Activated CD8-positive, alpha-beta memory T cell treated with anti-CD3 and anti-CD28 coated beads for 36 hours (primary cell): Measurements from ENCODE around the gene EFL1. TPM values are rescaled to one million over a fixed set of nuclear protein-coding genes. Genes with fewer than 3 reads are reported as not detected.

Experiments used
- CTCF ChIA-PET: fragments of 350-600 bp; sonication (Branson Sonifier 250); formaldehyde crosslinking; loops from one replicate; lab custom pipeline; 2021; ENCODE audit warnings: antibody characterized with exemption; lab: Charles Lee
- POLR2A ChIA-PET: fragments of 350-600 bp; sonication (Branson Sonifier 250); formaldehyde crosslinking; loops from one replicate; lab custom pipeline; 2021; ENCODE audit warnings: antibody characterized with exemption; lab: Charles Lee
- total RNA-seq, 2 experiments: library from RNA; stranded (reverse); gene quantifications; one replicate each; pipeline ENCODE4 v1.2.3, GENCODE V29; 2021

EFL1 gene
- total RNA-seq, 2 experiments from 2014 or later = 23.3 to 24.8 TPM

GRCh38 chr15:82174471-82175235 lies 87.9 kb downstream of the EFL1 start:
- CTCF ChIA-PET = no interaction called here
- POLR2A ChIA-PET = no interaction called here

DNA sequence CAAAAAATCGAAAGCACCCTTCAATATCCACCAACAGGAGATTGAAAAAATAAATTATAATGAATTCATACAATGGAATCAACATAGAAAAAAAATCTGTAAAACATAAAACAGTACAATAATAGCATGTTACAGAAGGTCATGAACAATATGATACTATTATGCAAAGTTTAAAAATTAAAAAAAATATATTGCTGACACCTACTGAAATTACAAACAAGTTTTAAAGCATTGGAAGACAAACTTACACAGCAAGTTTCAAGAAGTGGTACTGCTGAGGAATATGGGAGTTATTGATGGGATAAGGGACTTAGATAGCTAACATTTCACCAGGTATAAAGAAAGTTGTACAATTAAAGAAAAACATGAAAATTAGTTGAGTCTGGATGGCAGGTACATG lies 89.4 kb downstream of the EFL1 start:
- ChIA-PET CTCF (no interaction called here), POLR2A (no interaction called here)

DNA sequence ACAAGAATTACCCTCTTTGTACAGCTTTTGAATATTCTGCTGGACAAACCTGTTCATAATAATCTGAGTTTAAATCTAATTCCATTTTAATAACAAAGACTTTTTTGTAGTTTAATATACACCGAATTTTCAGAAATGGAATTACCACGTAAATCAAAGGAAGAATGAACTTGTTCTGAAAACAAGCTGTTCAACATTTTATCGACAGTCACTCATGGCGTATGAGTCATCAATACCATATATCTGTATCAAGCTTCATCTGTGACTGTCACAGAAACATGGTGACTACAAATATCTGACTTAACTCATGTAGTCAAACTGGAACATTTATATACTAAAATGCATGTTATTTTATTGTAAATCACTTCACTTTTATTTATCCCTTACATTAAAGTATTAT lies 90.0 kb downstream of the EFL1 start:
- CTCF ChIA-PET = no interaction called here
- POLR2A ChIA-PET = interaction anchor here (0.6 kb wide), 1 partner anchor 1192 kb away, joined by 6 read pairs; no protein-coding TSS in a partner anchor

DNA sequence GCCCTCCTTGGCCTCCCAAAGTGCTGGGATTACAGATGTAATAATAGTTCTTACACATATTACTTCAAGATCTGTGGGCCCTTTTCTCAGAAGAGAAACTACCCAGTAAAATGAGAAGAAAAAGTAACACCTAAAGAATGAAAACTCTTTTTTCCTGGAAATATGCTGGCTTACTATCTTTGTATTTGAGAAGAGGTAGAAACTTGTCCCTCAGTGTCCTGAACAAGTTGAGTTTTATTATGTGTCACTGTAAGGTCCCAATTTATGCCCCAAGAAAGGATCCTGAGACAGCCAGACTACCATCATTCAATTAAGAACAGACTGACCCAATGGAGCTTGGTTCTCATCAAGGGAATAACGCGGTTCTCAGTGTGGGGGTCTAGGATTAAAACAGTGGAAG lies 93.8 kb downstream of the EFL1 start:
- ChIA-PET CTCF (no interaction called here), POLR2A (no interaction called here)

- ChIA-PET POLR2A (no interaction called here), CTCF (no interaction called here)
These were observed 94.2 kb downstream of the EFL1 start for GRCh38 chr15:82168296-82168695.

GRCh38 chr15:82165948-82166376 lies 96.6 kb downstream of the EFL1 start:
- CTCF ChIA-PET = no interaction called here
- POLR2A ChIA-PET = no interaction called here

DNA sequence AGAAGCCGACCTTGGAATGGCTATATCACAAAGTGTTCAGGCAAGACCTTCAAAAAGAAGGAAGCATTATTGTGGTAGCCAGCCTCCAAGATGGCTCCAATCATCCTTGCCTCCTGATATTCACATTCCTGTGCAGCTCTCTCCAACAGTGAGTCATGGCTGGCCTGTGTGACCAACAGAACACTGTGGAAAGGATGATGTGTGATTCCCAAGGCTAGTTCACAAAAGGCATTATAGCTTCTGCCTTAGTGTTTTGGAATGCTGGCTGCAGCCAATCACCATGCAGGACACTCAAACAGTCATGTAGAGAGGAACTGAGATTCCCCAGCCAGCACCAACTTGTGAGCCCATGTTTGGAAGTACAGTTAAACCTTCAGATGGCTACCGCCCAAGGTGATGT lies 102.6 kb downstream of the EFL1 start:
- POLR2A ChIA-PET = no interaction called here
- CTCF ChIA-PET = no interaction called here

DNA sequence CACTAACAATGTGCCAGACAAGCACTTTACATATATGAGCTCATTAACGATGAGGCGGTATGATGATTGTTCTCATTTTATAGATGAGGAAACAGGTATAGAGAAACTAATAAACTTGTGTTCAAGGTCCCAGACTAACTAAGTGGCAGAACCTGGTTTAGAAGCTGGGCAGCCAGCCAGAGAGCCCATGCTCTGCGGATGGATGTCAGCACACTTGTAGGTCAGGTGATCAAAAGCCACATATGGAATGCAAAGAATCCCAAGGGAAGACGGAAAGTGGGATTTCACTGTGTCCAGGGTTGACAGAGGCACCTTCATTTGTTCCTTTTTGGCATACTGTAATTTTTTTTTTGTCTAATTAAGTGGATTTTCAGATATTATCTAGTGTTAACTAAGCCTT lies 103.7 kb downstream of the EFL1 start:
- CTCF ChIA-PET = interaction anchor here (0.7 kb wide), 1 partner anchor 15 kb away, joined by 3 read pairs; no protein-coding TSS in a partner anchor

DNA sequence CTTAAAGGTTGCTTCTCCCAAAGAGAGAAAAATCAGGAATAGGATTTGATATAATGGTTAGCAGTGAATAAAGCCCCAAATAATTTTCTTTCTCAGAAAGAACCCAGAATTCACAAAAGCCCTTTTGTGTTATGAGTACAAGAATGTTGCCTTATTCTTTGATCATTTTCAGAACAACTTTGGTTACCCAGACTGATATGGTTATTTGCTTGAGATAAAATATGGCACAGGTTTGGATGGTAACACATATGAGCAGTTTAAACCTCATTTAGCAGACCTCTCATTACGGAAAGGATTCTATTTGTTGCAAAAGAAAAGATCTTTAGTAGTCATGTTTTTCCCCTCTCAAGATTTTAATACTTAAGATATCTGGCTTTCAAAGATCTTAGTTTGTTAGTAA lies 111.9 kb downstream of the EFL1 start:
- ChIA-PET POLR2A (no interaction called here), CTCF (no interaction called here)

More for the DNA sequence above, 103.7 kb downstream of the EFL1 start:
- POLR2A ChIA-PET = no interaction called here

- CTCF ChIA-PET = no interaction called here
- POLR2A ChIA-PET = no interaction called here
These were observed 115.5 kb downstream of the EFL1 start for GRCh38 chr15:82146990-82147461.

- POLR2A ChIA-PET = no interaction called here
- CTCF ChIA-PET = interaction anchor here (0.7 kb wide), 2 partner anchors 19 to 38 kb away, joined by 3 read pairs; no protein-coding TSS in a partner anchor
These were observed 116.0 kb downstream of the EFL1 start for GRCh38 chr15:82146576-82146975.

DNA sequence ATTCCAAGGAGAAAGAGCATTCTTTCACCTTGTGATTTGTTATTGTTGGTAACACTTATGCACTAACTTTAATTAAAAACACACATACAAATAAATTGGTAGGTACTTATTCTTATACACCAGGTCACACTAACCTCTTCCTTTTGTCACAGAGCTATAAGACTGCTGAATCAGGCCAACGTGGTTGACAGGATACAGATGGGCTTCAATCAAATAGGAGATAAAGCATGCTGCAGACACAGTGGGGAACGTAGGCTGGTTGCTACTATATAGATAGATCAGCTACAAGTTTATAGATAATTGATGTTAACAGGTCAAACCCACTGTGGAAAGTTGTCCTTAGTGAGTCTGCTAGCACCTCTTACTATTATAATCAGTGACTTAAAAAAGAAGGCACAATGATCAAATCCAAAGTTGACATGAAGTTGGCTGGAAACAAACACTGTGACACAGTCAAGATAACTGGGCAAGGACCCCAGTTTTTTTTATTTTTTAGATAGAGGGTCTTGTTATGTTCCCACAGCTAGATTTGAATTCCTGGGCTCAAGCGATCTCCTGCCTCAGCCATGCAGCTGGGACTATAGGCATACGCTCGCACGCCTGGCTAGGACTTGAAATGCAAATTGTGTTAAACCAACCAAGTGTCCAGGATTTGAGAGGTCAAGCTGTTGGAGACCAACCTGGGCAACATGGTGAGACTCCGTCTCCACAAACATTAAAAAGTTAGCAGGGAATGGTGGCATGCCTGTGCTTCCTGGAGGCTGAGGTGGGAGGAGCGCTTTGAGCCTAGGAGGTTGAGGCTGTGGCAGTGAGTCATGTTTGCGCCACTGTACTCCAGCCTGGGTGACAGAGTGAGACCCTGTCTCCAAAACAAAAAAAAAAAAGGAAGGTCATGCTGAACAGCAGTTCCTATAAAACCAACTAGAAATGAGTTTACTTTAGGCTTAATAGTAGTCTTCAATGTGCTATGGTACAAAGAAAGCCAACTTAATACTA lies 118.8 kb downstream of the EFL1 start:
- ChIA-PET CTCF (interaction anchor here (0.6 kb wide), 1 partner anchor 16 kb away, joined by 3 read pairs; no protein-coding TSS in a partner anchor), POLR2A (no interaction called here)

DNA sequence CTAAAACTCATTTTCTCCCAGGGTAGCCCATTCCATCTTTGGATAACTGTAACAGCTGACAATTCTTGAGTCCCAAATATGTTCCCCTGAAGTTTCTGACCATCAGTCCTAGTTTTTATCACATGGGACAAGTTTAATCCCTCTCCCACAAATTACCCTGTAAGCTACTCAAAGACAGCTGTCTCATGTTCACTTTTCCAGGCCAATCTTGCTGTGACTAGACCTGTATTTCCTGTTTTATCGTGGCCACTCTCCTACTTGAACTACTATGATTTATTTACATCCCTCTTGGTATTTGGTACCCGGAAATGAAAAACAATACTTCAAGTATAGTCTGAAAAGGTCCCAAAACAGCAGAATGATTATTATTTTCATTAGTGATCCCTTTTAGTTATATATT lies 121.6 kb downstream of the EFL1 start:
- POLR2A ChIA-PET = no interaction called here
- CTCF ChIA-PET = interaction anchor here (0.5 kb wide), 1 partner anchor 34 kb away, joined by 3 read pairs; no protein-coding TSS in a partner anchor

DNA sequence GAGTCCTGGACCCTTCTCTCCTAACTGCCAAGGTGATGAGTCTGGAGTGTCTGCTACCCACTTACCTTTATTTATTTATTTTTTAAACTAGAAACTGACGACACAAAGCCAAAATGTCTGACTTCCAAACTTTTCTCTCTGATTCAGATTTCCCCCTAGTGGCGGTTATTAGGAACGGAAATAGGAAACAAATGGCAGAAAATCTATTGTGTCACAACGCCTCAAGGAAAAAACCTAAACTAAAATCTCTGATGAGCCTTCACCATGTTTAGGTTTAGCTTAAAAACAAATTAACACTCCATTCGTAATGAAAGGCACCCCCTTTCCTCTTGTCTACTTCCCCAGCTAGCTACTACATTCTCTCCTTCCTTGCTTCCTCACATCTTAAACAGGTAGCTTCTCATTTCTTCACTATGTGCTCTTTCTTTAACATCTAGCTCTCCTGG lies 122.7 kb downstream of the EFL1 start:
- CTCF ChIA-PET = no interaction called here
- POLR2A ChIA-PET = no interaction called here

DNA sequence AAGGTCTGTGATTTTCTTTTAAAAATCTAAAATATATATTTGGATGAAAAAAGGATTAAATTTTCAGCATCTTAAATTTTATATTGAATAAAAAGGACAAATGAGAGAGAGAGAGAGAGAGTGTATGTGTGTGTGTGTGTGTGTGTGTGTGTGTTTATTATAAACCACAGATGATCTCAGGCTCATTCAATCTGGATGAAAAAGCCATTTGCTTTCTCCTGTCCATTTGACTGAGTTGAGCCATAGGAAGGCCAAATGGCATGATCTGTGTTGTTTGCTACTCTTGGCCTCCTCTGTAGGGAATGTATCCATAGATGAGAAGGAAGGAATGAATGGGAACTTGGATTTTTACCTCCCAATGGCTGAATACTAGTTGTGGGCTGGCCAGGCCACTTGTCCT lies 124.2 kb downstream of the EFL1 start:
- CTCF ChIA-PET = no interaction called here
- POLR2A ChIA-PET = no interaction called here

DNA sequence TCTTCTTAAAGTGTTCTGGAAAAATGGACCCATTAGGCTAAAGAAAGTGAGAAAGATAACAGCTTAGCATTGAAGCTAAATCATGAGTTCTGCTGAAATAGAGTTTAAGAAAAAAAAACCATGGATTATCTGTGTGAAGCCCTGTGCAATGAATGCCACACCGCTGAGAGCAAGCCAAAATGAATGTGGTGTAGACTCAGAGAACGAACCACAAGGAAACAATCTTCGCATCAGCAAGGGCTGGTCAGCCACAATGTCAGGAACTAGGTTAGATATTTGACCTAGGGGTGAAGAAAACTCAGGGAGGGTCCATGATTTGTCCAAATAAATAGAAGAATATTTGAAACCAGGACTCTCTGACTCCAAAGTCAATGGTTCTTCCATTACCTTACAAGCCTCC lies 125.3 kb downstream of the EFL1 start:
- POLR2A ChIA-PET = no interaction called here
- CTCF ChIA-PET = no interaction called here

- ChIA-PET CTCF (no interaction called here), POLR2A (no interaction called here)
These were observed 126.4 kb downstream of the EFL1 start for GRCh38 chr15:82136120-82136519.

DNA sequence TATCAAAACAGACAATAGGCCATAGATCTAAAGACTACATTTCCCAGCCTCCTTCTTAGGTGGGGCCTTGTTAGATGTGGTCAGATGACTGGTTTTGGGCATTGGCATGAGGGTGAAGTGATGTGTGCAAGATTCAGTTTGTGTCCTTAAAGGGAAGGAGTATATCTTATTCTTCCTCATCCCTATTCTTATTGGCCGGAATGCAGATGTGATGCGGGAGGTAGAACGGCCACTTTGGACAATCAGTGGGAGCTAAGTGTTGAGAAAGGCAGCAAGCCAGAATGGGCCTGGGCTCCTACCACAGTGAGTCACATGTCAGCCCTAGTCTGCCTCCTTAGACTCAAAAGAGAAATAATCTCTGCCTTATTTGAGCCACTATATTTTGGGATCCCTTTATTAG lies 126.9 kb downstream of the EFL1 start:
- CTCF ChIA-PET = no interaction called here
- POLR2A ChIA-PET = no interaction called here

DNA sequence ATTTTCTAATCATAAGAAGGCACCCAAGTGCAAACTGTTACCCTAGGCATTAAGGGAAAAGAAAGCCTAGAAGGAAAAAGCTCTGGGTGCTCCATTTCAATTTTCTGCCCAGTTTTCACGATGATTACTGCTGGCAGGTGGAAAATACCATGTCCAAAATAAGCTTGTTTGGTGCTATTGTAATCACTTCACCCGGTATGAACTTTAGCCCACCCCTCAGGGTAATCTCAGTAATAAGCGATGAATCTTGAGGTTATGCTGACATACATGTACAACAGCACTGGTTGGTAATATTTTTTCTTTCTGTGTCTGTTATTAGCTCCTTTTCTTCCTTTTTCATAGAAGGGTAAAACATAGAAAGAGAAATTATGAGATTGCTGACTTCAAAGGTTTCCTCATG lies 128.1 kb downstream of the EFL1 start:
- CTCF ChIA-PET = no interaction called here
- POLR2A ChIA-PET = no interaction called here

DNA sequence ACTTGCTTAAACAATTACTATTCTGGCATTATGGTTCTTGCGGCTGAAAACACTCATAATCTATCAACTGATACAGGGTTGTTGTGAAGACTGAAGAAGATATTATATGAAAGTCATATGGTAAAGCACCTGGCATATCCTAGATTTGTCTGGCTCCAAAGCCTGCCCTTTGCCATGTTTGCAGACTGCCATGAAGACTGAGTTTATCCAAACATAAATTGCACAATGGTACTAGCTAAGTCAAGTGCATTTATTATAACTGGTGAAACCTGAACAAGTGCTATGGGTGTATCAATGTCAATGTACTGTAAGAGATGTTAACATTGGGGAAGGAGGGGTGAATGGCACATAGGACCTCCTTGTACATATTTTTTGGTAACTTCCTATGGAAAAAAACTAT lies 129.3 kb downstream of the EFL1 start:
- ChIA-PET CTCF (no interaction called here), POLR2A (no interaction called here)
